Breast epithelium (tissue), 3 donors: ENCODE results near the gene OGFOD1.

ENCODE experiments used
- POLR2A ChIP-seq: fragments of 450-650 bp; IDR thresholded peaks from one replicate; pipeline ENCODE4 v1.6.1; 2016; ENCODE audit warnings: antibody characterized with exemption, mild to moderate bottlenecking, moderate library complexity
- POLR2AphosphoS5 ChIP-seq, 3 donors: sonication (generic); formaldehyde crosslinking; IDR thresholded peaks; one replicate each; pipeline ENCODE4 v1.6.1; 2017; ENCODE audit warnings: antibody characterized with exemption in 3 of 3
- TF ChIP-seq, protein P1 (sequence below), 3 donors: fragments of 450-650 bp; IDR thresholded peaks; one replicate each; pipeline ENCODE4 v1.5.1; 2016 to 2017; ENCODE audit warnings: antibody characterized with exemption in 3 of 3, mild to moderate bottlenecking in 3 of 3, moderate library complexity in 3 of 3

DNA sequence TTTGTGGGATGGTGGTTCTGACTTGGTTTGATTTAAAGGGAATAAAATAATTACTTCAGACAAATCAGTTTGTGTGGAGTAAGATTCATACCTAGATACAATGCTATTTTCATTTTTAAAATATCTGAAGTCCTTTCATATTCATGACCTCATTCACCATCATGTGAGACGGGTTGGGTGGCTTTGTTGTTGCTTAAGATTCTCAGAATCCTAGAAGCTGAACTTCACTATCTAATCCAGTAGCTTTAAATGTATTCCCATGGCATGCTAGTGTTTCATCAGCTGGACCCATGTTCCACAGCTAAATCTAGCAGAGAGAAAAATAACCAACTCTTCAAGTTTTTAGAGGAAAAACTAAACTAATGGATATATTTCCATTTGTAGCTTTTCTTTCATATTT, 23.3 kb upstream of the OGFOD1 start:
- TF ChIP-seq, protein P1, sequence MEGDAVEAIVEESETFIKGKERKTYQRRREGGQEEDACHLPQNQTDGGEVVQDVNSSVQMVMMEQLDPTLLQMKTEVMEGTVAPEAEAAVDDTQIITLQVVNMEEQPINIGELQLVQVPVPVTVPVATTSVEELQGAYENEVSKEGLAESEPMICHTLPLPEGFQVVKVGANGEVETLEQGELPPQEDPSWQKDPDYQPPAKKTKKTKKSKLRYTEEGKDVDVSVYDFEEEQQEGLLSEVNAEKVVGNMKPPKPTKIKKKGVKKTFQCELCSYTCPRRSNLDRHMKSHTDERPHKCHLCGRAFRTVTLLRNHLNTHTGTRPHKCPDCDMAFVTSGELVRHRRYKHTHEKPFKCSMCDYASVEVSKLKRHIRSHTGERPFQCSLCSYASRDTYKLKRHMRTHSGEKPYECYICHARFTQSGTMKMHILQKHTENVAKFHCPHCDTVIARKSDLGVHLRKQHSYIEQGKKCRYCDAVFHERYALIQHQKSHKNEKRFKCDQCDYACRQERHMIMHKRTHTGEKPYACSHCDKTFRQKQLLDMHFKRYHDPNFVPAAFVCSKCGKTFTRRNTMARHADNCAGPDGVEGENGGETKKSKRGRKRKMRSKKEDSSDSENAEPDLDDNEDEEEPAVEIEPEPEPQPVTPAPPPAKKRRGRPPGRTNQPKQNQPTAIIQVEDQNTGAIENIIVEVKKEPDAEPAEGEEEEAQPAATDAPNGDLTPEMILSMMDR (IDR thresholded peaks at IDR 0.05): no peak
- TF ChIP-seq POLR2AphosphoS5 (IDR thresholded peaks at IDR 0.05) (no peak), POLR2A (no peak)
